SH-SY5Y (cell line): ENCODE results near the gene INPP1.

Source experiments
- GATA2 ChIP-seq: IDR thresholded peaks from 2 replicates; pipeline ENCODE4 v1.6.1; 2011; ENCODE audit warnings: mild to moderate bottlenecking, low read depth, low read length
- GATA3 ChIP-seq: IDR thresholded peaks from 2 replicates; pipeline ENCODE4 v1.6.1; 2011; ENCODE audit warnings: low read depth, mild to moderate bottlenecking, low read length, moderate library complexity

DNA sequence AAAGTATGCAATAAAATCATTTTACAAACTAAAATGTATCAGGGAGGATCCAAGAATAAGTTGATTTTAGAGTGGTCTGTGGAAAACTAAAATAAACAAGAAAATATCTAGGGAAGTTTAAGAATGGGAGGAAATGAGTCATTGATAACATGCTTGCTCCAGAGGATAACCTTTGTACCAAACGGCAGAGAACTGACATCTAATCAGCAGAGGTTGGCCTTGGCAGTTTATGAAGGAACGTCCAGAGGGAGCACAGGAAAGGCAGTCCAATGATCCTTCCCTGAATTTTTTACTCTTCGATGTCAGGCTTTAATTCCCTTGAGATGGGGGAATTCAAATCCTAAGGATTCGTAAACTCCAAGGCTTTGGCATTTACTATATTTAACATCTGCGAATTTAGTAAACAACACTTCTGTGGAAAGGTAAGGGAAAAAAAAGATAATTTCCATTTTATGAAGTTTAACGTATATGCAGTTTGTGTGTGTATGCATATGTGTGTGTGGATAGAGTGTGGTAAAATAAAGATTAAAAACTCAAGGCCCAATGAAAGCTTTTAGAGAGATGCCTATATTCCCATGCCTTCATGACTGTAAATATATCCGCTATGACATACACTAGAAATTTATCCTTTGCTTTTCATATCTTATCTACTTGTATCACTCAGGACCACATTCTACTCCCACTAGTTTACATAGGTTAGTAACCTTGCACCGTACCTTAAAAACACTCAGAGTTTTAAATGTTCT, 8.7 kb upstream of the INPP1 start:
- TF ChIP-seq GATA2 = no peak
- TF ChIP-seq GATA3 = no peak
